D341Med (cell line): Measurements from ENCODE around the gene SMIM9.

Experiments used
- DNase-seq: peaks from one replicate; pipeline ENCODE4 v3.0.0; 2012; ENCODE audit warnings: low spot score

SMIM9 gene

GRCh38 chrX:154815274-154815818 lies 19.1 kb downstream of the SMIM9 start:
- no peak for DNase-seq

GRCh38 chrX:154813801-154814200 lies 20.7 kb downstream of the SMIM9 start:
- no peak for DNase-seq

- DNase-seq: no peak
Measured at GRCh38 chrX:154812341-154813101, 21.9 kb downstream of the SMIM9 start.

DNA sequence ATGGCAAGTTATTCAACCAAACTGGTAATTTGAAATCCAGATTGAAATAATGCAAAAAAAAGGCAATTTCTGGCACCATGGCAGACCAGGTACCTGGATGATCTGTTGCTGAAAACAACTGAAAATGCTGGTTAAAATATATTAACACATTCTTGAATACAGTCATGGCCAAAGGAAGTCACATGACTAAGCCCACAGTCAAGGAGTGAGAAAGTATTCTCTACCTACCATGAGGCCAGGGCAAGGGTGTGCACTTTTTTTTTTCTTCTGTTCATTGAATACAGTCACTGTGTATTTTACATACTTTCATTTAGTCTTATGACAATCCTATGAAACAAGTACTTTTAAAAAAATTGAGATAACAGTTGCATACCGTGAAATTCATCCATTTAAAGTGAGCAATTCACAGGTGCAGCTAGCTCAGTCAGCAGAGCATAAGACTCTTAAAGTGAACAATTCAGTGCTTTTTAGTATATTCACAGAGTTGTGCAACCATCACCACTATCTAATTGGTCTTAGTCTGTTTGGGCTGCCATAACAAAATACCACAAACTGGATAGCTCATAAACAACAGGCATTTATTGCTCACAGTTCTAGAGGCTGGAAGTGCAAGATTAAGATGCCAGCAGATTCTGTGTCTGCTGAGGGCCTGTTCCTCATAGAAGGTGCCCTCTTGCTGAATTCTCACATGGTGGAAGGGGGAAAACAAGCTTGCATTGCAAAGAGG lies 24.4 kb downstream of the SMIM9 start:
- no peak for DNase-seq

- DNase-seq: no peak
Measured at GRCh38 chrX:154806837-154807501, 27.5 kb downstream of the SMIM9 start.

GRCh38 chrX:154805696-154806091 lies 28.8 kb downstream of the SMIM9 start:
- DNase-seq: no peak

GRCh38 chrX:154804957-154805695 lies 29.3 kb downstream of the SMIM9 start, which contains the start of gene MPP1:
Gene MPP1, minus strand, starts transcription at chrX:154805485. Its CDS starts 112 bp downstream, at chrX:154805373.
- peak; percentile 94 for DNase-seq

GRCh38 chrX:154804261-154804956 lies 30.1 kb downstream of the SMIM9 start:
- no peak for DNase-seq

GRCh38 chrX:154802947-154803346 lies 31.5 kb downstream of the SMIM9 start:
- no peak for DNase-seq

- no peak for DNase-seq
Measured at GRCh38 chrX:154800478-154801210, 33.8 kb downstream of the SMIM9 start.

DNA sequence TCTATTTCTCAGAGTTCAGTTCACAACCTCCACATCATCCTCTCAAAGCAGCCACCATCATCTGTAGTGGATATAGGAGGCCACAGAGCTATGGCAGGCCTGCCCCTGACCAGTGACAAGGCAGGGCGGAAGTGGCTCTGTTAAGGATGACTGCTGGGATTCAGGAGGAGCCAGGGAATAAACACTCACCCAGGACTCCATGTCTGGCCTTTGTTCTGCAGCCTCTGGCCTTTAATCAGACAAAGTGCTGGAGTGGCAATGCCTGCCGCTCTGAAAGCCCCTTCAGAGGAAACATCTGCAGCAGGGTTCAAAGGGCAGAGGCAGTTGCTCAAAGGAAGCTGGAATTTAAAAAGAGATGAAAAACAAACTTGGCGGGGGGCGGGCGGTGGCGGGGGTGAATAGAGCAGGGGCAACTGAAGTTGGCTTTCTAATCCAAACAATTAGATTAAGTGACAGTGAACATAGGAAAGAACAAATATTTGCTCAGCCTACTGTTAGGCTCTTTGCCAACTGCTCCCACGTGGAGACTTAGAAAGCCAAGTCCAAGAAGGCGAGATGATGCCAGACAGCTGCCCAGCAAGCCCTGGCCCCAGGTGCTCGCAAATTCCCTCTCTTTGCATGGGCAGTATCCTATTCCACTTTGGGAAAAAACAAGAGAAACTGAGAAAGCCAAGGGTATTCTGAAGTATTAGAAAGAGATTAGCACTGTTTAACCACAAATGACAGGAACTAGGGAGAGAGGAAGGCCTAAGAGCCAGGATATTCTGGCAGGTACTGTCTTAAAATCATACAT lies 34.7 kb downstream of the SMIM9 start:
- DNase-seq: no peak

- DNase-seq: no peak
Measured at GRCh38 chrX:154797006-154797405, 37.5 kb downstream of the SMIM9 start.

DNA sequence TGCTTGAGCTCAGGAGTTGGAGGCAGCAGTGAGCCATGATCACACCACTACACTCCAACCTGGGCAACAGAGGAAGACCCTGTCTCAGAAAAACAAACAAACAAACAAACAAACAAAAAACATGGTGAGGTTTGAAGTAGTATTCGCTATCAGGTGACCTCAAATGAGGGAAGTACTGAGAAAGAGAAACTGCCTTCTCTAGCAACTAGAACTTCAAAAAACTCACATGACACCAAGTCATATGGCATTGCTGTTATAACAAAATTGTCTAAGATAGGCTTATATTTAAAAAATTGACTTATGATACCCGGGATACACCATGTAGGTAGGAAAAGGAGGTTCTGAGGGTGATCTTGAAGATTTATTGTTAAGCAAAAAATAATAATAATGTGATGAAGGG lies 39.4 kb downstream of the SMIM9 start:
- DNase-seq: no peak

DNA sequence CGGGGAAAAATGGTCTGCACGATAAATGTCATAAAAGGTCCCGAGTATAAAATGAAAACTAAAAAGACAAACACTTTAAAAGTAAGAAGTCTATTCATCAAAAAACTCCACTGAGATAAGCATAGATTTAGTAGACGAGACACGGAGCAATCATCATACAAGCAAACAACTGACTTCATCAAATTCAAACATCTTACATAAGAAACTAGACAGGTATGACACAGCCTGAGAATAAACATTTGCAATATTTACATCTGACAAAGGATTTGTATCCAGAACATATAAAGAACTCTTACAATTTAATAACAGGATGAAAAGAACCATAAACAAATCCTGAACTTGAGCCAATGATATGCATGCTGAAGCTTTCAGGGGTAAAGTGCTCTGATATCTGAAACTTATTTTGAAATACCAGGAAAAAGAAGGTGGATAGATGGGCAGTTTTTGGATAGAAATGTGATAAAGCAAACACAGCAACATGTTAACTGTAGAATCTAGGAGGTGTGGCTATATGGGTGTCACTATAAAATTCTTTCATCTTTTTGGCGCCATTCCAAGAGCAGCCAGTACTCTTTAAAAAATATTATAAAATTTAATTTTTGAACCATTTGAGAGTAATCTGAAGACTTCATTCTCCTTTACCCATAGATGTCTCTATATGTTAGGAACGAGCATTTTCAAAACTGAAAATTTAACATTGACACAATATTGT lies 41.2 kb downstream of the SMIM9 start:
- DNase-seq: no peak

DNA sequence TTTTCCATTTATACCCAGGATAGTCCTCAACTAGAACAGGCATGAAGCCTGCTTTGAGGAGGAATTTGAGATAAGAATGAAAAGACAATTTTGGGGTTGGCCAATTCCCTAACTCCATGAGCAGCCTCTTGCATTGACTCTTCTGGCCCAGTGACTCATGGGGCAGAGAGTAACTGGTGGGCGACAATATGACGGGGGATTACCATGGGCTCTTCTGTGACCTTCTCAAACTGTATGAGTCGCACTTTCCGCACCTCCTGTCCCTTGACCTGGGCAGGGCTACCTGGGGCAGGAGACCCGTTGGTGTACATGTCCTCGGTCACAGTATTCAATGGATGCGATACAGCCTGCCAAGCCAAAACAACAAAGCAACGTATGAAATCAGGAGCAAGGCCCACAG lies 42.5 kb downstream of the SMIM9 start:
- no peak for DNase-seq

DNA sequence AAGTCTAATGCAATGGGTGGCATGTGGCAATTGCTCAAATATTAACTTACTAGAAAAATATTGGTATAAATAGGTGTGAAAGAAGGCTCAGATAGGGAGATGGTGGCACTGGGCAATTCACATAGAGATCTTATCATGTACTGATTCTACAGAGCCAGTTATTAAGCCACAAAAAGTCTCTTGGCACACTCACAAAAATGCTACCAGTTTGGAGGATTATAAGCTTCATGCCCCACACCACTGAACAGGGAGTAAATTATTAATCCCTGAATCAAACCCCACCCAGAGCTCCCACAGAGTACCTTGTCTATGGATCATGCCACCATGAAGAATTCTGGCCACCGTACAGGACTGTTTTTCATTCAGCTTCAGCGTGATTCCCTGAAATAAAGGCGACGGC lies 43.0 kb downstream of the SMIM9 start:
- DNase-seq: no peak

- DNase-seq: no peak
Measured at GRCh38 chrX:154785716-154786115, 48.7 kb downstream of the SMIM9 start.

GRCh38 chrX:154784149-154784995 lies 50.1 kb downstream of the SMIM9 start:
- DNase-seq: no peak
